HG02642 (cell line): ENCODE data around the gene GEMIN5.
A peak's percentile ranks its signal among the peaks of the same experiment; 100 is the strongest.

Experiments used
- ATAC-seq: cut with Tn5 transposase; IDR thresholded peaks from one replicate; pipeline ENCODE4 v1.9.1; 2021; ENCODE audit warnings: mild to moderate bottlenecking; ENCODE audit not compliant: unreplicated experiment, poor library complexity

Gene GEMIN5

DNA sequence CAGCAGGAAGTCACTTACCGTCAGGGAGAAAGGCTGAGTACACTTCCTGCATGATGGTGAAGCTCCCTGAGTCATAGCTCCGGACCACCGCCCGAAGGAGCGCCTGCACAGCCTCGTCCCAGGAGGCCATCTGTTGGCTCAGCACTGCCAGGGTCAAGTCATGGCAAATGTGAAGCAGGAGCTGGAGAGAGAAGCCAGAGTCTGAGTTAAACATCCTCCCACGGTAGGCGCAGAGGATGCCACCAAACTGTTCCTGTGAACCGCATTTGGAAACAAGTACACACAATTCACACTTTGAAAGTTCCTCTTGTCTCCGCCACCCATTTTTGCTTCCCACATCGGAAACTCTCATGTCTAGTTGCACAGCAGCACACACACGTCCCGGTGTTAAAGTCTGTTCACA is 45.6 kb downstream of the GEMIN5 start:
- ATAC-seq, result no peak

DNA sequence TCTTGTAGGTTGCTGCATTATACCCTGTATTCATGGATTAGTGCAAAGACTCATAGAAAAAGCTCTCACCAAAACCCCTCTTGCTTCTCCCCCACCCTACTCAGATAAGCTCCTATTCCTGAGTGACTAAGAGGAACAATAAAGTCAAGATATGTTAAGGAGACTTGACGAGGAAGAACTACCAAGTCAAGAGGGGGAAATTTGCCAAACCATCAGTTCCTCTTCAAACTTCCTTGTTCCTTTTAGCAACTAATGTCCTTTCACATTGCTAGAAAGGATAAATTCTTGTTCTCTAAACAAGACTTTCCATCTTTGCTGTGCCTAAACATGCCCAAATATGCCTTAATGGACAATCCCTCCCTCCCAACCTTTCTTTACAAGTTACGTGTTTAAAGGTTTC is 52.6 kb downstream of the GEMIN5 start:
- no peak for ATAC-seq

- no peak for ATAC-seq
Observed at GRCh38 chr5:154884424-154884823, 53.6 kb downstream of the GEMIN5 start.

DNA sequence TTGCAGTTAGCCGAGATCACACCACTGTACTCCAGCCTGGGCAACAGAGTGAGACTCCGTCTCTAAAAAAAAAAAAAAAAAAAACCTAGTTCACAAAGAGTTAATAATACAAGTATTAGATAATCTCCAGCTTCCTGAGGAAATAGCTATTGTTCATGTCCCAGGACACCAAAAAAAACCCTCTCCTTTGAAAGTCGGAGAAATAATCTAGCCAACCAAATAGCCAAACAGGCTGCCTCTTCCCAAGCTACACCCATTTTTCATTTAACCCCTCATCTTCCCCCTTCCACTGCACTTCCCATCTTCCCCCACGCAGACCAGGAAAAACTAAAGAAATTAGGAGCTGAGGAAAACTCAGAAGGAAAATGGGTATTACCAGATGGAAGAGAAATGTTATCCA is 56.0 kb downstream of the GEMIN5 start:
- no peak for ATAC-seq

- ATAC-seq, result no peak
Observed at GRCh38 chr5:154878642-154879335, 59.2 kb downstream of the GEMIN5 start.

DNA sequence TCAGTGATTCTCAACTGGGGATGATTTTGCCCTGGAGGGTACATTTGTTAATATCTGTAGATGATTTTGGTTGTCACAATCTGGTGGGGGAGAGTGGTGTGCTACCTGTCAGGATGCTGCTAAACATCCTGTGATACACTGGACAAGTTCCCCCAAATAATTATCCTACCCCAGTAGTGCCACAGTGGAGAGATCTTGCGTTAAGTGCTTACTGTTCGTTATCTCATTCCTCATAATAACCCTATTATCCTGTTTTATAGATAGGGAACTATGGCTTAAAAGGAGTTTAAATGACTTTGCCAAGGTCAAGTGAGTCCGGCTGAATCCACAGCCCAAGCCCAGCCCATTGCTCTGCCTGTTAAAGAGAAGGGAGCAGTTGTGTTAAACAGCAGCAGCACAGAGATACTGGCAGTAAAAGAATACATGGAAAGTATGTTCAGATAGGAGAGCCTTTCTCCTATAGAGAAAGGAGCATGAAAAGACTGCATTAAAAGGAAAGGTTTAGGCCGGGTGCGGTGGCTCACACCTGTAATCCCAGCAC is 64.2 kb downstream of the GEMIN5 start:
- ATAC-seq, result no peak

- no peak for ATAC-seq
Observed at GRCh38 chr5:154871734-154872133, 66.3 kb downstream of the GEMIN5 start.

DNA sequence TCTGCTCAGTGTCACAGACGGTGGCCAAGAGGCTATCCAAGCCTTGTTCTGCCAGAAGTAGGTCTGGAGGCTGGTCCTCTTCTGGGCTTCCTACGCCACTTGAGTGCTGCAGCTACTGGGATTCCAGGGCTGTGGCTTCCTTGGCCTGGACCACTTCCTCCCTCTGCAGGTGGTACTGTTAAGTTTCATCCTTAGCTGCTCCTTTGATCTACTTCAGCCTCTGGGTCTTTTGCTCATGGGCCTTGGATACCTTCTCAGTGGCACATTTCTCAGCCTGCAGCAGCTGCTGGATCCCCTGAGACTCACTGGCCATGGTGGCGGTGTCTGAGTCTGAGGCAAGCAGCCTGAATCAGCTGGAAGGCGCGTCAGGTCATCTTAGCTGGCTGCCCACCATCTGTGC is 69.3 kb downstream of the GEMIN5 start:
- no peak for ATAC-seq

- no peak for ATAC-seq
Observed at GRCh38 chr5:154866841-154867240, 71.2 kb downstream of the GEMIN5 start.

DNA sequence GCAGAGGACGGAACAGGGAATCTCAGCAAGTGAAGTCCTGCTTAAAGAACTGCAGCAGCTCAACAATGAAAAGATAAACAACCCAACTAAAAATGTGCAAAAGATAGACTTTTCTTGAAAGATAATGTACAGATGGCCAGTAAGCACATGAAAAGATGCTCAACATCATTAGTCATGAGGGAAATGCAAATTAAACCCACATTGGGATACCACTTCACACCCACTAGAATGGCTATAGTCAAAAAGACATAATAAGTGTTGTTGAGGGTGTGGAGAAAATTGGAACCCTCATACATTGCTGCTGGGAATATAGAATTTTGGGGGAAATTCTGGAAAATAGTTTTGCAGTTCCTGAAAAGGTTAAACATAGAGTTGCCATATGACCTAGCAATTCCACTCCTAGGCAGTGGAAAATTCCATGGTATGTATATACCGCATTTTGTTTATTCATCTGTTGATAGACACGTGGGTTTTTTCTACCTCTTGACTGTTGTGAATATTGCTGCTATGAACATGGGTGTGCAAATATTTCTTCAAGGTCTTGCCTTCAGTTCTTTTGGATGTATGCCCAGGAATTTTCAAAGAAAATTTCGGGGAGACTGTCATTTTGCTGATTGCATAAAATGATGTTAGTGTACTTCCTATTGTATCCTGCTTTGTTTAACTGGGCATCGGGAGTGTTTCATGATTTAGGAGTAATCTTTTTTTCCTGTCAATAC is 72.4 kb downstream of the GEMIN5 start:
- ATAC-seq, result no peak

GRCh38 chr5:154863291-154864080 is 74.5 kb downstream of the GEMIN5 start:
- no peak for ATAC-seq

GRCh38 chr5:154862766-154863165 is 75.2 kb downstream of the GEMIN5 start:
- ATAC-seq, result no peak

DNA sequence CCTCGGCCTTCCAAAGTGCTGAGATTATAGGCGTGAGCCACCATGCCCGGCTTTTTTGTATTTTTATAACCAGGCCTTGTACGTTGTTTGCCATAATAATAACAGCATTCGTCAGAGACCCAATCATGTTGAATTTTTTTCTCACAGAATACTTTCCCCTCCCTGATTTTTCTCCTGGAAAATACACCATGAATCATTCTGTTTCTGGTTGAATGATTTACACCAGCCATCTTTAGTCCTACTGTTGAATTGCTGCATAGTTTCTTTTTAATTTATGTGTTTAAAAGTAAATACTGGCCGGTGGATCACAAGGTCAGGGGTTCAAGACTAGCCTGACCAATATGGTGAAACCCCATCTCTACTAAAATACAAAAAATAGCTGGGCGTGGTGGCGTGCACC is 76.1 kb downstream of the GEMIN5 start:
- no peak for ATAC-seq

DNA sequence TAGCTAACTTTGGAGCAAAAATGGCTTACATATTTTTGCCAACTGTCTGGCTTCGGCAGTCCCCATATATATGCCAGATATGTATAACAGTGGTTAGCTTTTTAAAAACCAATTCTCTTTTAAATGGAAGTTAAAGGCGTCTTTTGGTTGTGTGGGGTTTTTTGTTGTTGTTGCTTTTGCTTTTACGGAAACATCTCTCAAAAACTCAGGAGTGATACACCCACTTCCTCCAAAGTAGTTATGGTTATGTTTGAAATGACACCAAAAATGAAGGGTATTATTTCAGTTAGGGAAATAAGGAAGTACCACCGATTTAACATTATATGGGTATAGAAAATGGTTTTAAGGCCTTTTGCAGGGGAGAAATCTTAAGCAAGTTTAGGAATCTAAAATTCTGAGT is 77.2 kb downstream of the GEMIN5 start:
- ATAC-seq, result no peak

DNA sequence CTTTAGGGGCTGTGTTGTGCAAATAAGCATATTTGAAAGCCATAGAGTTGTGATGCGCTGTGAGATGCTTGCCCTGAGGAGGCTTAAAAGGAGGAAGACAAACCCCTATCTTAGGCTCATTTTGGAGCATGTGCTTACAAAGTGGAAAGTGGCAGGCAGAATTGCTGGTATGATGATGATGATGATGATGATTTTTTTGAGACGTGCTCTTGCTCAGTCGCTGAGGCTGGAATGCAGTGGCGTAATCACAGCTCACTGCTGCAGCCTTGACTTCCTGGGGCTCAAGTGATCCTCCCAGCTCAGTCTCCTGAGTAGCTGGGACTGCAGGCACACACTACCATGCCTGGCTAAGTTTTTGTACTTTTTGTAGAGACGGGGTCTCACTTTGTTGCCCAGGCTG is 77.9 kb downstream of the GEMIN5 start:
- ATAC-seq, result no peak

DNA sequence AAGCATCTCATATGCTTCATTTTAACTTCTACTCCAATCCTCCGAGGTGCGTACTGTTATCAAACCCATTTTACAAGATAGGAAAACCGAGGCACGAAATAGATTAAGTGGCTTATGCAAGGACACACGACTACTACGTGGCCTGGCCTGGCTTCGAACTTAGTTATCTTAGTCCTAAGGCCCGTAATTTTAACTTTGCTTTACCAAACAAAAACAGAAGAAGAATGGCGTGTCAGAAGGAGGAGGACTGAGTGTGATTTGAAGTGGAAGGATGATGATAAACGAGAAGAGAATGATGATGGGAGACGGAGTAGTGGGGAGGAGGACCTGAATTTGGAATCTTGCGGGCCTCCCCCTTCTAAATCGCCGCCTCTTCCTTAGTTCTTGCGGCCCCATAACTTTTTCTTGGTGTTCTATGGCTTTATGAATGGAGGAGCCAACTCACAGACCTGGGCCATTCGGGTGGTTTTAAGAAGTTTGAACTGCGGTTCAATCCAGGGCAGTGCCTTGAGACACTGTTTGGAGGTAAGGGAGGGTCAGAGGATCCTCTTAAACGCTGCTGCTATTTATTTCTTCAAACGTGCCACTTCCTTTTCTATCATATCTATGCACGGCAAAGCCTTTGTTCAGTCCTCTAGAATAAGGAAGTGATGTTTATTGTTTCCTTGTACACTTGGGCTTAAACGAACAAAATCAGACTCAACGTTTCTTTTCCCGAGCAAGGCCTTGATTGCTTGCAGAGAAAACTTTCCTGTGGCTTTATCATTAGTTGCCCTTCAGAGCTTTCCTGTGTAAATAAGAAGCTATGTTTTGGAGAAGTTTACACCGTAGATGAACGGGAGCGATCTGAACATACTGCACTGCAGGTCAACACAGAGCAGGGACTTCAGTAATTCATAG is 78.8 kb downstream of the GEMIN5 start:
- ATAC-seq, result no peak

- peak; percentile 85 for ATAC-seq
Observed at GRCh38 chr5:154858297-154858971, 79.6 kb downstream of the GEMIN5 start, which contains the start of gene CNOT8. Gene CNOT8, plus strand, starts transcription at chr5:154858627. Its CDS starts 4,652 bp downstream, at chr5:154863279.

DNA sequence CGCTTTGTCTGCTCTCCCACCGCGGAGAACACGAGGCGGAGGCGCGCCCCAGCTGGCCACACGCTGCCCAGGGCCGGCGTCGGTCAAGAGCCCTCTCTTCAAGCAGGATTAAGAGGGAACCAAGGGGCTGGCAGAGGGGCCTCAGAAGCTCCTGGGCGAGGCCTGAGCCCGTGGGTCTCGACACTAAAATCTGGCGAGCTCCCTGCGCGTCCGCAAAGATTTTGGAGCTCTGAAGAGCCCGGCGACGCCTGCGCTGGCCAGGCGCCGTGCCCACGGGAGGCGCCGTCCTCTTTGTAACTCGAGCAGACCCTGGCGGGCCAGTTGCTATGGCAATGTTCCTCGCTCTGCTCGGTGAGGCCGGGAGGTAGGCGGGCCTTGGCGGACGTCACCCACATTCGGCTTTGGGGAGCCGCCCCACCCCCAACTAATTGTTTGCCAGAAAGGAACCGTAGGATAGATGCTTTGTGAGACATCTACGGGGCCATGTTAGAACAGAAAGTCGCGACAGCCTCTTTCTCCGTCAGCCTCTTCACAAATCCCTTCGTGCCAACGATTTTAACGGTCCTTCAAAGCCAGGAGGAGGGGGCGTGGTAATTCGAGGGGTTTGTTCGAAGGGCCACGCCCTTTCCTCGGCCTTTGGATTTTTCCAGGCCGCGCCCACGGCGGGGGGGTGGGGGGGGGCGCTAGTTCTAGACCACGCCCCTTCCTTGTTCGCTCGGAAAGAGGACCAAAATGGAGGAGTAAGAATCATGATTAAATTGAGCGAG is 80.3 kb downstream of the GEMIN5 start:
- peak; percentile 66 for ATAC-seq

DNA sequence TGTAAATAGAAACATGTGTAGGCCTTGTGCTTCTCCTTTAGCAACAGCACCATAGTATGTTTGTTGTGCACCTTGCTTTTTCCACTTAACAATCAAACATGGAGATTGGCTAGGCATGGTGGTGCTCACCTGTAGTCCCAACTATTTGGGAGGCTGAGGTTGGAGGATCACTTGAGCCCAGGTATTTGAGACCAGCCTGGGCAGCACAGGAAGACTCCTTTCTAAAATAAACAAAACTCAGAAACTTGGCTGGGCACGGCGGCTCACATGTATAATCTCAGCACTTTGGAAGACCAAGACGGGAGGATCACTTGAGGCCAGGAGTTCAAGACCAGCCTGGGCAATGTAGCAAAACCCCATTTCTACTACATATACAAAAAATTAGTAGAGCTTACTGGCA is 86.7 kb downstream of the GEMIN5 start:
- no peak for ATAC-seq
